HepG2 (cell line): ENCODE data around the gene NOXA1. TPM values are rescaled to one million over a fixed set of nuclear protein-coding genes. Genes with fewer than 3 reads are reported as not detected.
A peak's percentile ranks its signal among the peaks of the same experiment; 100 is the strongest.

Experiments used
- ATAD3A ChIP-seq: sonication (generic); formaldehyde crosslinking; IDR thresholded peaks from 2 replicates; pipeline ENCODE4 v1.4.0; 2020; ENCODE audit warnings: missing genetic modification reagents
- BHLHE40 ChIP-seq: IDR thresholded peaks from 2 replicates; pipeline ENCODE4 v1.6.1; 2011; ENCODE audit warnings: low read length, improper control_type of control experiment
- CBFB ChIP-seq: sonication (generic); formaldehyde crosslinking; IDR thresholded peaks from 2 replicates; pipeline ENCODE4 v1.4.0; 2020; ENCODE audit warnings: missing genetic modification reagents
- CHCHD3 ChIP-seq: sonication (generic); formaldehyde crosslinking; IDR thresholded peaks from 2 replicates; pipeline ENCODE4 v1.8.0; 2022; ENCODE audit warnings: mild to moderate bottlenecking, missing genetic modification reagents, moderate library complexity
- KLF13 ChIP-seq: sonication (generic); formaldehyde crosslinking; IDR thresholded peaks from 2 replicates; pipeline ENCODE4 v1.4.0; 2020; ENCODE audit warnings: mild to moderate bottlenecking, missing genetic modification reagents
- NFKBIZ ChIP-seq: IDR thresholded peaks from 2 replicates; pipeline ENCODE4 v1.6.1; 2018; ENCODE audit warnings: missing genetic modification reagents, missing compliant biosample characterization
- RBAK ChIP-seq: sonication (generic); formaldehyde crosslinking; IDR thresholded peaks from 2 replicates; pipeline ENCODE4 v1.5.1; 2020; ENCODE audit warnings: mild to moderate bottlenecking, missing genetic modification reagents
- REPIN1 ChIP-seq: sonication (generic); formaldehyde crosslinking; IDR thresholded peaks from 2 replicates; pipeline ENCODE4 v1.8.0; 2022; ENCODE audit warnings: missing genetic modification reagents, low read depth, mild to moderate bottlenecking, borderline replicate concordance
- RNF2 ChIP-seq: fragments of 450-650 bp; conservative IDR thresholded peaks from 2 replicates; pipeline ENCODE4 v1.6.1; 2016; ENCODE audit warnings: low read depth
- WIZ ChIP-seq: sonication (generic); formaldehyde crosslinking; IDR thresholded peaks from 2 replicates; pipeline ENCODE4 v1.5.1; 2020; ENCODE audit warnings: mild to moderate bottlenecking, missing genetic modification reagents
- ZFP82 ChIP-seq: sonication (generic); formaldehyde crosslinking; IDR thresholded peaks from 2 replicates; pipeline ENCODE4 v1.5.1; 2020; ENCODE audit warnings: mild to moderate bottlenecking, missing genetic modification reagents, borderline replicate concordance
- ZKSCAN1 ChIP-seq: fragments of 150-350 bp; IDR thresholded peaks from 2 replicates; pipeline ENCODE4 v1.6.1; 2014; ENCODE audit warnings: low read length
- ZNF333 ChIP-seq: sonication (generic); formaldehyde crosslinking; IDR thresholded peaks from 2 replicates; pipeline ENCODE4 v1.4.0; 2020; ENCODE audit warnings: mild to moderate bottlenecking, missing genetic modification reagents, borderline replicate concordance
- ZNF546 ChIP-seq: sonication (generic); formaldehyde crosslinking; conservative IDR thresholded peaks from 2 replicates; pipeline ENCODE4 v1.8.1; 2023; ENCODE audit warnings: mild to moderate bottlenecking, missing genetic modification reagents
- ZNF547 ChIP-seq: sonication (generic); formaldehyde crosslinking; IDR thresholded peaks from 2 replicates; pipeline ENCODE4 v1.5.1; 2020; ENCODE audit warnings: mild to moderate bottlenecking, missing genetic modification reagents
- ZNF816 ChIP-seq: sonication (generic); formaldehyde crosslinking; IDR thresholded peaks from 2 replicates; pipeline ENCODE4 v1.8.0; 2022; ENCODE audit warnings: missing genetic modification reagents, mild to moderate bottlenecking, borderline replicate concordance
- ZNF879 ChIP-seq: sonication (generic); formaldehyde crosslinking; IDR thresholded peaks from 2 replicates; pipeline ENCODE4 v1.8.1; 2023; ENCODE audit warnings: missing genetic modification reagents
- ZZZ3 ChIP-seq: sonication (generic); formaldehyde crosslinking; IDR thresholded peaks from 2 replicates; pipeline ENCODE4 v1.4.0; 2020; ENCODE audit warnings: missing genetic modification reagents, mild to moderate bottlenecking, borderline replicate concordance
- polyA plus RNA-seq, 8 experiments: library from polyadenylated mRNA; depleted of rRNA in 3 of 8; stranded (reverse) in 7 of 8; unstranded in 1 of 8; fragments of >200 nt; fragmentation: Illumina TruSeq in 4 of 8; extraction: Trizol in 4 of 8; gene quantifications; 2 replicates each; pipeline versions ENCODE4 v1.2.1 to v1.2.3, GENCODE V29; 2011 to 2016; ENCODE audit warnings: low read depth in 4 of 8, missing spikeins in 1 of 8, mixed read lengths in 1 of 8; ENCODE audit not compliant: insufficient read depth in 1 of 8
- total RNA-seq, 5 experiments: library from RNA; depleted of rRNA; stranded (reverse); fragments of >200 nt; fragmentation: Illumina TruSeq; extraction: Trizol; gene quantifications; 2 replicates each; pipeline ENCODE4 v1.2.3, GENCODE V29; 2016; ENCODE audit warnings: low read depth in 1 of 5
- TF ChIP-seq, protein P1 (sequence below): sonication (generic); formaldehyde crosslinking; IDR thresholded peaks from 2 replicates; pipeline ENCODE4 v1.5.0; 2020; ENCODE audit warnings: mild to moderate bottlenecking, missing genetic modification reagents
- TF ChIP-seq, protein P2 (sequence below): sonication (generic); formaldehyde crosslinking; IDR thresholded peaks from 2 replicates; pipeline ENCODE4 v1.5.0; 2020; ENCODE audit warnings: missing genetic modification reagents
- TF ChIP-seq, protein P3 (sequence below): conservative IDR thresholded peaks from 2 replicates; pipeline ENCODE4 v1.6.1; 2018; ENCODE audit warnings: missing genetic modification reagents
- TF ChIP-seq, protein P4 (sequence below): sonication (generic); formaldehyde crosslinking; IDR thresholded peaks from 2 replicates; pipeline ENCODE4 v1.8.1; 2023; ENCODE audit warnings: mild to moderate bottlenecking, moderate library complexity, missing genetic modification reagents
- TF ChIP-seq, protein P5 (sequence below): sonication (generic); formaldehyde crosslinking; IDR thresholded peaks from 2 replicates; pipeline ENCODE4 v1.8.0; 2022; ENCODE audit warnings: missing genetic modification reagents, low read depth, mild to moderate bottlenecking, borderline replicate concordance

NOXA1 gene
- total and polyA plus RNA-seq, 2 of the 13 experiments (the other 11 are each of a cell fraction or from before 2014, with no cell fraction given): 0.78 to 1.2 TPM

DNA sequence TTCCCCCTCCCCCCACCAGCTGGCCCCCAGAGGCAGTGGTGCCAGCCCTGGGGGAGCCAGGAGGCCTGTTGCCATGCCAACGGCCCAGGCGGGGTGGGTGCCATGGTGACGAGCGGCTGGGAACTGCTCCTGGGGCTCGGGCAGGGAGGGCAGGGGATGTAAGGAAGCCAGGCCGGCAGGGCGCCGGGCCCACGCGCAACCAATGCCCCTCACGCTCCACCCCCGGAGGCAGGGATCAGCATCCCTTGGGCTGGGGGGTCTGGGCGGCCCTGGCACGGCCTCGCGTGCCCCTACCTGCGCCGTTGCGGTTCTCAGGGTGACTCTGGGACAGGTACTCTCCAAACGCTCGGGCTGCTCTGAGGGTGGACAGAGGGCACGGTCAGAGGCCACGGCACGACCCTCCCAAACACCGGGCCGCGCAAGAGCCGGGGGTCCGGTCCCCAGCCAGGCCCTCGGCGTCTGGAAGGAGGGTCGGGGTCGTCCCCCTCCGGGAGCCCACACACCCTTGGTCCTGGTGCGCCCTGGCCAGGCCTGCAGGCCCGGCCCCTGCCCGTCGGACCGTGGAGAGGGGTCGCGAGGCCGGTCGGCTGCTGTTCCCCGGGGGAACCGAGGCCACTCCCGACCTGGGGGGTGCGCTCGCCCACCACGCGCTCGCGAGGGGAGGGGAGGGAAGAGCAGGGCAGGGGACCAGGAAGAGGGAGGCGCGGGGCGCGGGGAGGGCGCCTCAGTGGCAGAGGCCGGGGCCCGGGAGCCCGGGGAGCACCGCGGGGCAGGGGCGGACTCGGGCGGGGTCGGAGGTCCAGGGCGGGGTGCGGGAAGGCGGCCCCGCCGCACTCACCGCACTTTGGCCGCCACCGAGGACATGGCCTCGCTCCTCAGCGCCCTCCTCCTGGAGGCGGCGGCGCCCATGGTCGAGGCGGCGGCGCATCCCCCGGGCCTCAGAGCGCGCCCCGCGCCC, 35.3 kb downstream of the NOXA1 start (continued):
- TF ChIP-seq, protein P1, sequence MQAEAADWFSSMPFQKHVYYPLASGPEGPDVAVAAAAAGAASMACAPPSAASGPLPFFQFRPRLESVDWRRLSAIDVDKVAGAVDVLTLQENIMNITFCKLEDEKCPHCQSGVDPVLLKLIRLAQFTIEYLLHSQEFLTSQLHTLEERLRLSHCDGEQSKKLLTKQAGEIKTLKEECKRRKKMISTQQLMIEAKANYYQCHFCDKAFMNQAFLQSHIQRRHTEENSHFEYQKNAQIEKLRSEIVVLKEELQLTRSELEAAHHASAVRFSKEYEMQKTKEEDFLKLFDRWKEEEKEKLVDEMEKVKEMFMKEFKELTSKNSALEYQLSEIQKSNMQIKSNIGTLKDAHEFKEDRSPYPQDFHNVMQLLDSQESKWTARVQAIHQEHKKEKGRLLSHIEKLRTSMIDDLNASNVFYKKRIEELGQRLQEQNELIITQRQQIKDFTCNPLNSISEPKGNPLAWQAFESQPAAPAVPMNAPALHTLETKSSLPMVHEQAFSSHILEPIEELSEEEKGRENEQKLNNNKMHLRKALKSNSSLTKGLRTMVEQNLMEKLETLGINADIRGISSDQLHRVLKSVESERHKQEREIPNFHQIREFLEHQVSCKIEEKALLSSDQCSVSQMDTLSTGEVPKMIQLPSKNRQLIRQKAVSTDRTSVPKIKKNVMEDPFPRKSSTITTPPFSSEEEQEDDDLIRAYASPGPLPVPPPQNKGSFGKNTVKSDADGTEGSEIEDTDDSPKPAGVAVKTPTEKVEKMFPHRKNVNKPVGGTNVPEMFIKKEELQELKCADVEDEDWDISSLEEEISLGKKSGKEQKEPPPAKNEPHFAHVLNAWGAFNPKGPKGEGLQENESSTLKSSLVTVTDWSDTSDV: no peak
- TF ChIP-seq WIZ (CRISPR knock-in tag) (0 out of 2 replicates have a peak, but pooled peaks have one; percentile 14), ZNF333 (CRISPR knock-in tag) (0 out of 2 replicates have a peak, but pooled peaks have one; percentile 17), CHCHD3 (CRISPR knock-in tag) (no peak), ZNF547 (no peak), ZNF879 (CRISPR knock-in tag) (no peak), ATAD3A (CRISPR knock-in tag) (no peak), KLF13 (CRISPR knock-in tag) (no peak), ZZZ3 (CRISPR knock-in tag) (no peak), ZFP82 (0 out of 2 replicates have a peak, but pooled peaks have one; percentile 59), REPIN1 (no peak), ZNF546 (peak; percentile 60; the same call in 1 of the 2 replicates), CBFB (CRISPR knock-in tag) (0 out of 2 replicates have a peak, but pooled peaks have one; percentile 31), RBAK (no peak), ZNF816 (CRISPR knock-in tag) (no peak), ZKSCAN1 (no peak), RNF2 (no peak), NFKBIZ (no peak), BHLHE40 (no peak)
- TF ChIP-seq, protein P2, sequence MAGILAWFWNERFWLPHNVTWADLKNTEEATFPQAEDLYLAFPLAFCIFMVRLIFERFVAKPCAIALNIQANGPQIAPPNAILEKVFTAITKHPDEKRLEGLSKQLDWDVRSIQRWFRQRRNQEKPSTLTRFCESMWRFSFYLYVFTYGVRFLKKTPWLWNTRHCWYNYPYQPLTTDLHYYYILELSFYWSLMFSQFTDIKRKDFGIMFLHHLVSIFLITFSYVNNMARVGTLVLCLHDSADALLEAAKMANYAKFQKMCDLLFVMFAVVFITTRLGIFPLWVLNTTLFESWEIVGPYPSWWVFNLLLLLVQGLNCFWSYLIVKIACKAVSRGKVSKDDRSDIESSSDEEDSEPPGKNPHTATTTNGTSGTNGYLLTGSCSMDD (CRISPR knock-in tag): no peak
- TF ChIP-seq, protein P3, sequence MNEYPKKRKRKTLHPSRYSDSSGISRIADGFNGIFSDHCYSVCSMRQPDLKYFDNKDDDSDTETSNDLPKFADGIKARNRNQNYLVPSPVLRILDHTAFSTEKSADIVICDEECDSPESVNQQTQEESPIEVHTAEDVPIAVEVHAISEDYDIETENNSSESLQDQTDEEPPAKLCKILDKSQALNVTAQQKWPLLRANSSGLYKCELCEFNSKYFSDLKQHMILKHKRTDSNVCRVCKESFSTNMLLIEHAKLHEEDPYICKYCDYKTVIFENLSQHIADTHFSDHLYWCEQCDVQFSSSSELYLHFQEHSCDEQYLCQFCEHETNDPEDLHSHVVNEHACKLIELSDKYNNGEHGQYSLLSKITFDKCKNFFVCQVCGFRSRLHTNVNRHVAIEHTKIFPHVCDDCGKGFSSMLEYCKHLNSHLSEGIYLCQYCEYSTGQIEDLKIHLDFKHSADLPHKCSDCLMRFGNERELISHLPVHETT (CRISPR knock-in tag): no peak
- TF ChIP-seq, protein P4, sequence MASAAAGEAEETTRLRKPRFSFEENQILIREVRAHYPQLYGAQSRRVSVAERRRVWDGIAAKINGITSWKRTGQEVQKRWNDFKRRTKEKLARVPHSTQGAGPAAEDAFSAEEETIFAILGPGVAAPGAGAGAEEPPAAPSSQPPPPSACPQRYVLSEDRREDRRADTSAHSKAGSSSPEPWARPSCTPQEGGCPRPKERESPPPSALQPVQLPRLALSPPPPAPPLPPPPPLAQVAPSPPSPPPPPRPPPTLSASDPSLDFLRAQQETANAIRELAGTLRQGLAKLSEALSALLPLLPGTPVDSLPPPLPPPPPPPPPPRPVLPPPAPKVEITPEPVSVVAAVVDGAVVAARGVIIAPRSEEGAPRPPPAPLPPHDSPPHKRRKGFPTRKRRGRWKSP (CRISPR knock-in tag): no peak
- TF ChIP-seq, protein P5, sequence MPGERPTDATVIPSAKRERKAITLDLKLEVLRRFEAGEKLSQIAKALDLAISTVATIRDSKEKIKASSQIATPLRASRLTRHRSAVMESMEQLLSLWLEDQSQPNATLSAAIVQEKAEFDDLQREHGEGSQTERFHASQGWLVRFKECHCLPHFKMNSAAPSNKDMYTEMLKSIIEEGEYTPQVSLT (CRISPR knock-in tag): no peak
